Stimulated activated CD8-positive, alpha-beta memory T cell treated with anti-CD3 and anti-CD28 coated beads, Interleukin-7, amount 100 ng/mL, for 1 hour (primary cell): ENCODE measurements around the gene ARHGAP42.
"Not testable (repeated sequence)": the region's sequence is repeated elsewhere in the genome, so short reads cannot be mapped to it uniquely, and the experiment has no call there.

ENCODE experiments used
- DNase-seq, 2 donors: peaks; one replicate each; pipeline ENCODE4 v3.0.0-alpha.2; 2020; ENCODE audit warnings: low read depth in 2 of 2

The ARHGAP42 gene

GRCh38 chr11:100687054-100687629 lies at the start of gene ARHGAP42:
Gene ARHGAP42 (plus strand): TSS chr11:100687288. CDS start chr11:100687679, 391 bp downstream.
- no peak for DNase-seq

- no peak for DNase-seq
Observed at GRCh38 chr11:100637706-100638105, 49.4 kb upstream of the ARHGAP42 start.

GRCh38 chr11:100638648-100639047 lies 48.4 kb upstream of the ARHGAP42 start:
- DNase-seq = no peak

GRCh38 chr11:100639140-100639539 lies 47.9 kb upstream of the ARHGAP42 start:
- DNase-seq = no peak

GRCh38 chr11:100640071-100640470 lies 47.0 kb upstream of the ARHGAP42 start:
- DNase-seq = no peak

GRCh38 chr11:100640646-100641045 lies 46.4 kb upstream of the ARHGAP42 start:
- no peak for DNase-seq

- DNase-seq = no peak
Observed at GRCh38 chr11:100641456-100641855, 45.6 kb upstream of the ARHGAP42 start.

- no peak for DNase-seq
Observed at GRCh38 chr11:100646545-100646944, 40.5 kb upstream of the ARHGAP42 start.

GRCh38 chr11:100647861-100648260 lies 39.2 kb upstream of the ARHGAP42 start:
- no peak for DNase-seq

- no peak for DNase-seq
Observed at GRCh38 chr11:100663583-100663982, 23.5 kb upstream of the ARHGAP42 start.

- no peak for DNase-seq
Observed at GRCh38 chr11:100663996-100664395, 23.1 kb upstream of the ARHGAP42 start.

- not testable (repeated sequence) for DNase-seq
Observed at GRCh38 chr11:100666816-100667215, 20.3 kb upstream of the ARHGAP42 start.

- no peak for DNase-seq
Observed at GRCh38 chr11:100667449-100667848, 19.6 kb upstream of the ARHGAP42 start.

- no peak for DNase-seq
Observed at GRCh38 chr11:100670140-100670539, 16.9 kb upstream of the ARHGAP42 start.

- DNase-seq = no peak
Observed at GRCh38 chr11:100671471-100671870, 15.6 kb upstream of the ARHGAP42 start.

GRCh38 chr11:100672498-100673033 lies 14.5 kb upstream of the ARHGAP42 start:
- no peak for DNase-seq

GRCh38 chr11:100673063-100673462 lies 14.0 kb upstream of the ARHGAP42 start:
- no peak for DNase-seq

- no peak for DNase-seq
Observed at GRCh38 chr11:100674212-100674611, 12.9 kb upstream of the ARHGAP42 start.

- DNase-seq = no peak
Observed at GRCh38 chr11:100675115-100675650, 11.9 kb upstream of the ARHGAP42 start.

- no peak for DNase-seq
Observed at GRCh38 chr11:100676901-100677300, 10.2 kb upstream of the ARHGAP42 start.

- DNase-seq = no peak
Observed at GRCh38 chr11:100677796-100678195, 9.3 kb upstream of the ARHGAP42 start.

GRCh38 chr11:100680070-100680469 lies 7.0 kb upstream of the ARHGAP42 start:
- DNase-seq = no peak

GRCh38 chr11:100681064-100681502 lies 6.0 kb upstream of the ARHGAP42 start:
- DNase-seq = no peak
